SK-N-MC (cell line): Measurements from ENCODE around the gene PACSIN2.

Source experiments
- DNase-seq: peaks from one replicate; pipeline ENCODE4 v3.0.0-alpha.2; 2011; ENCODE audit warnings: low read depth, low spot score
- H3K27ac ChIP-seq: fragments of 200-600 bp; sonication (generic); 2 replicates; pipeline ENCODE4 v1.5.1; 2016; ENCODE audit warnings: mixed run types
- H3K36me3 ChIP-seq: fragments of 200-600 bp; sonication (generic); 2 replicates; pipeline ENCODE4 v1.6.1; 2017; ENCODE audit warnings: antibody characterized with exemption, low read length, mixed read lengths; ENCODE audit not compliant: insufficient read depth
- H3K4me3 ChIP-seq: fragments of 200-600 bp; sonication (generic); 2 replicates; pipeline ENCODE4 v1.5.1; 2016
- H3K9ac ChIP-seq: fragments of 200-600 bp; sonication (generic); 2 replicates; pipeline ENCODE4 v1.8.0; 2017; ENCODE audit warnings: mixed run types, mixed read lengths; ENCODE audit not compliant: insufficient read length
- H3K9me3 ChIP-seq: fragments of 200-600 bp; sonication (generic); 2 replicates; pipeline ENCODE4 v1.6.1; 2017; ENCODE audit warnings: low read depth, mild to moderate bottlenecking, antibody characterized with exemption, low read length, moderate library complexity, mixed read lengths
- EZH2 ChIP-seq: fragments of 200-600 bp; sonication (generic); IDR thresholded peaks from one replicate; pipeline ENCODE4 v1.6.1; 2017; ENCODE audit warnings: antibody characterized with exemption
- FOXP2 ChIP-seq: optimal IDR thresholded peaks from 2 replicates; pipeline ENCODE3; 2011; ENCODE audit warnings: mild to moderate bottlenecking, moderate library complexity; ENCODE audit not compliant: insufficient read depth; ENCODE audit errors: extremely low read length, control extremely low read depth
- POLR2AphosphoS5 ChIP-seq: IDR thresholded peaks from 2 replicates; pipeline ENCODE4 v1.6.1; 2012; ENCODE audit warnings: mild to moderate bottlenecking, low read depth, low read length, borderline replicate concordance

Gene PACSIN2

GRCh38 chr22:42901790-42902508 is 113.0 kb downstream of the PACSIN2 start:
- H3K9me3 ChIP-seq = no peaks in the 10 kb centered on the region
- DNase-seq = no peak
- no peak overlapping the region for H3K9ac ChIP-seq
- no peaks in the 10 kb centered on the region for H3K36me3 ChIP-seq
- TF ChIP-seq FOXP2 (no peak), POLR2AphosphoS5 (no peak), EZH2 (no peak)
- no peak overlapping the region for H3K4me3 ChIP-seq
- no peak overlapping the region for H3K27ac ChIP-seq

- TF ChIP-seq EZH2 = no peak
- TF ChIP-seq POLR2AphosphoS5 = no peak
- no peak for TF ChIP-seq FOXP2
- H3K9ac ChIP-seq = no peak overlapping the region
- no peak for DNase-seq
- no peak overlapping the region for H3K4me3 ChIP-seq
- no peaks in the 10 kb centered on the region for H3K9me3 ChIP-seq
- no peak overlapping the region for H3K27ac ChIP-seq
- H3K36me3 ChIP-seq = no peaks in the 10 kb centered on the region
Measured at GRCh38 chr22:42897960-42898359, 117.0 kb downstream of the PACSIN2 start.

- Histone ChIP-seq H3K9ac (no peak overlapping the region), H3K36me3 (no peaks in the 10 kb centered on the region; the same call in 1 of the 2 replicates), H3K9me3 (no peaks in the 10 kb centered on the region), H3K4me3 (no peak overlapping the region), H3K27ac (no peak overlapping the region)
- DNase-seq = no peak
- no peak for TF ChIP-seq FOXP2
- TF ChIP-seq EZH2 = no peak
- TF ChIP-seq POLR2AphosphoS5 = no peak
Measured at GRCh38 chr22:42895541-42895981, 119.4 kb downstream of the PACSIN2 start.

GRCh38 chr22:42895087-42895486 is 119.9 kb downstream of the PACSIN2 start:
- H3K36me3 ChIP-seq = no peaks in the 10 kb centered on the region; the same call in 1 of the 2 replicates
- no peak for TF ChIP-seq POLR2AphosphoS5
- TF ChIP-seq FOXP2 = no peak
- no peak for TF ChIP-seq EZH2
- no peak overlapping the region for H3K4me3 ChIP-seq
- H3K9me3 ChIP-seq = no peaks in the 10 kb centered on the region
- no peak for DNase-seq
- H3K9ac ChIP-seq = no peak overlapping the region
- H3K27ac ChIP-seq = no peak overlapping the region

GRCh38 chr22:42893371-42894150 is 121.4 kb downstream of the PACSIN2 start:
- Histone ChIP-seq H3K27ac (no peak overlapping the region), H3K36me3 (no peaks in the 10 kb centered on the region; the same call in 1 of the 2 replicates), H3K9me3 (no peaks in the 10 kb centered on the region), H3K9ac (no peak overlapping the region), H3K4me3 (no peak overlapping the region)
- TF ChIP-seq EZH2 = no peak
- TF ChIP-seq POLR2AphosphoS5 = no peak
- TF ChIP-seq FOXP2 = no peak
- no peak for DNase-seq

- Histone ChIP-seq H3K9me3 (no peaks in the 10 kb centered on the region), H3K4me3 (no peak overlapping the region), H3K36me3 (no peaks in the 10 kb centered on the region; the same call in 1 of the 2 replicates), H3K27ac (no peak overlapping the region), H3K9ac (no peak overlapping the region)
- no peak for TF ChIP-seq EZH2
- TF ChIP-seq FOXP2 = no peak
- no peak for TF ChIP-seq POLR2AphosphoS5
- no peak for DNase-seq
Measured at GRCh38 chr22:42892571-42893316, 122.2 kb downstream of the PACSIN2 start.

- TF ChIP-seq FOXP2 = no peak
- no peak for TF ChIP-seq POLR2AphosphoS5
- no peak for TF ChIP-seq EZH2
- DNase-seq = no peak
- no peak overlapping the region for H3K27ac ChIP-seq
- H3K9ac ChIP-seq = no peak overlapping the region
- H3K9me3 ChIP-seq = no peaks in the 10 kb centered on the region
- H3K36me3 ChIP-seq = no peaks in the 10 kb centered on the region; the same call in 1 of the 2 replicates
- H3K4me3 ChIP-seq = no peak overlapping the region
Measured at GRCh38 chr22:42892156-42892555, 122.8 kb downstream of the PACSIN2 start.

GRCh38 chr22:42891696-42892095 is 123.3 kb downstream of the PACSIN2 start:
- H3K9ac ChIP-seq = no peak overlapping the region
- H3K27ac ChIP-seq = no peak overlapping the region
- DNase-seq = no peak
- TF ChIP-seq EZH2 = no peak
- TF ChIP-seq FOXP2 = no peak
- no peak for TF ChIP-seq POLR2AphosphoS5
- no peak overlapping the region for H3K4me3 ChIP-seq
- no peaks in the 10 kb centered on the region; the same call in 1 of the 2 replicates for H3K36me3 ChIP-seq
- no peaks in the 10 kb centered on the region for H3K9me3 ChIP-seq
